H7 (cell line): ENCODE measurements around the gene HSPB9. TPM values are rescaled to one million over a fixed set of nuclear protein-coding genes. Genes with fewer than 3 reads are reported as not detected.

Source experiments
- DNase-seq: peaks from one replicate; pipeline ENCODE4 v3.0.0; 2012
- H3K27me3 ChIP-seq: 2 replicates; pipeline ENCODE4 v1.6.0; 2011; ENCODE audit warnings: mild to moderate bottlenecking, low read length; ENCODE audit not compliant: control insufficient read depth, insufficient read depth
- H3K36me3 ChIP-seq: replicated peaks from 2 replicates; pipeline ENCODE4 v1.5.1; 2011; ENCODE audit warnings: low read length; ENCODE audit not compliant: control insufficient read depth, insufficient read depth
- H3K4me3 ChIP-seq: 2 replicates; pipeline ENCODE4 v1.5.1; 2011; ENCODE audit warnings: low read depth, mild to moderate bottlenecking, control low read depth, low read length, moderate library complexity; ENCODE audit not compliant: insufficient read depth
- total RNA-seq: library from RNA; depleted of rRNA; stranded (reverse); fragments of >200 nt; shearing (Covaris generic); gene quantifications from 2 replicates; pipeline ENCODE4 v1.2.3, GENCODE V29; 2014

Gene HSPB9
- total RNA-seq, 1 experiment from 2014 or later = 0.10 TPM

- H3K27me3 ChIP-seq = no peaks in the 10 kb centered on the region
- H3K4me3 ChIP-seq = peak within 1 kb of the TSS; percentile 44
- DNase-seq = peak; percentile 98
- peaks cover 14% of the 10 kb centered on the region for H3K36me3 ChIP-seq
Observed at GRCh38 chr17:42120770-42121769, 1.5 kb upstream of the HSPB9 start, which contains the start of gene KAT2A. KAT2A (minus strand) TSS chr17:42121367; CDS start chr17:42121304, 63 bp downstream.

DNA sequence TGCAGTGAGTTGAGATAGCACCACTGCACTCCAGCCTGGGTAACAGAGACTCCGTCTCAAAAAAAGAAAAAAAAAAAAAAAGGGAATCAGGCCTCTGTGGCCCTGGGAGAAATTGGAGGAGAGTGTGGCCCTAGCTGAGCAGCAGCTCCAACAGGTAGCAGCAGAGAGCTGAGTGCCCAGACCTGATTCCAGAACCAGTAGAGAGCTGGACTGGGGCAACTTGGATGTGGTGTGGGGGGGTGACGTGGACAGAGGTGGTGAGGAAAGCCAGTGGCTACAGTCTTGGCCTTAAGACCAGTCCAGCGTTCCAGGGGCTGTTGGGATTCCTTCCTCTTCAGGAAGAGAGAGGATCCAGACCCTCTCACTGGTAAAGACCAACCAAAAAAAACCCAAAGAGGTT, 1.7 kb downstream of the HSPB9 start:
- Histone ChIP-seq H3K4me3 (no peak overlapping the region), H3K27me3 (no peaks in the 10 kb centered on the region), H3K36me3 (peaks cover 21% of the 10 kb centered on the region)
- DNase-seq = no peak

GRCh38 chr17:42125565-42125964, 3.0 kb downstream of the HSPB9 start:
- H3K36me3 ChIP-seq = peaks cover 26% of the 10 kb centered on the region

DNA sequence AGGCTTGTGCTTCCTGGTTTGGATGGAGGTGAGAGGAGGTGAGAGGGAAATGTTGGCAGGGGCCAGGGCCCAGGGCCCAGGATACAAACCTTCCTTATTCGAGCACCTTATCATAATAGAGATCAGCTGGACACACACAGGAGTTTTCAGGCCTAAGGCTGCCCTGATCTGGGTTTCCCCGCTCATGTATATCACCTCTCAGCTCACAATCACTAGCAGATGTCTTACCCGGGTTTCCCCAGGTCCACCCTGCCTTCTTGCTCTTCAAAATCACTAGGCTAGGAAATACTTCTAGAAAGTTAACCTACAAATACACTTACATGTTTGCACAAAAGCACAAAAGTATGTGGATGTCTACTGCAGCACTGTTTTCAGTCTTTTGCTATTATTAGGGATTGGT, 4.2 kb downstream of the HSPB9 start:
- Histone ChIP-seq H3K27me3 (no peaks in the 10 kb centered on the region), H3K4me3 (no peak overlapping the region), H3K36me3 (peaks cover 26% of the 10 kb centered on the region)
- no peak for DNase-seq

More at GRCh38 chr17:42125565-42125964, 3.0 kb downstream of the HSPB9 start:
- Histone ChIP-seq H3K27me3 (no peaks in the 10 kb centered on the region), H3K4me3 (no peak overlapping the region)
- no peak for DNase-seq

- no peak for DNase-seq
- Histone ChIP-seq H3K36me3 (peaks cover 26% of the 10 kb centered on the region), H3K4me3 (no peak overlapping the region), H3K27me3 (no peaks in the 10 kb centered on the region)
Observed at GRCh38 chr17:42127414-42127813, 4.8 kb downstream of the HSPB9 start.

DNA sequence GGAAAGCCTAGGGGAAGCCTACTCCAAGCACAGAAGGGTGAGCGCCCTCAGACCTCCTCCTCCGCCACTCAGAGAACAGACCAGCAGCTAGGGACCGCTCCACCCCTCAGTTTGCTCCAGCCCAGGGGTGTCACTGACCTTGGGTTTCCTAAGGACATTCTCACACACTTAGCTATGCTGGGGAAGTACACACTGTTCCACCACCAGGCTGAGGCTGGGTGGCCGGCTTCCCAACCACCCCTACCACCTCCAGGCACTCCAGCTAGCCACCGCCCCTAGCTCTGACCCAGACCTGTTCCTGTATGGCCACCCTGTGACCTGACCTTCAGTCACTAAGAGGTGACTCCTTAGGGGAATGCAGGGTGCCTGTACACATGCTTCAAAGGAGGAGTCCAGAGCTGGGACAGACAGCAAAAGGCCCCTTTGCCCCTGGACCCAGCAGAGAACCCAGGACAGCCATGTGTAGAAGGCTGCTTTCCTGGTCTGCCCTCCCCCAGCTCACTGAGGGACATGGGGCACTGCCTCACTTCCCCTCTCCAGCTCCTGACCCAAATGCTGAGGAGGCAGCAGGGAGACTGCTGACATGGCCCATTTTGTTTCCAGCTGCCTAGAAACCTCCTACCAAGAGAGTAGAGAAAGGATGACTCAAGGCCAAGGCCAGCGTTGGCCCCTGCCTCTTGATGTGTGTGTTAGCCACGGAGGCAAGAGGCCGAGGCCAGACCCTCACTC, 6.7 kb downstream of the HSPB9 start:
- Histone ChIP-seq H3K4me3 (no peak overlapping the region), H3K27me3 (no peaks in the 10 kb centered on the region), H3K36me3 (peaks cover 26% of the 10 kb centered on the region)
- DNase-seq = no peak

GRCh38 chr17:42130310-42130936, 7.8 kb downstream of the HSPB9 start:
- Histone ChIP-seq H3K36me3 (peaks cover 25% of the 10 kb centered on the region), H3K27me3 (no peaks in the 10 kb centered on the region)
- DNase-seq = no peak

GRCh38 chr17:42131232-42131631, 8.6 kb downstream of the HSPB9 start:
- H3K36me3 ChIP-seq = peaks cover 23% of the 10 kb centered on the region

More at GRCh38 chr17:42130310-42130936, 7.8 kb downstream of the HSPB9 start:
- no peak overlapping the region for H3K4me3 ChIP-seq

GRCh38 chr17:42131981-42132432, 9.4 kb downstream of the HSPB9 start:
- H3K4me3 ChIP-seq = no peak overlapping the region
- DNase-seq = no peak
- H3K27me3 ChIP-seq = no peaks in the 10 kb centered on the region
- H3K36me3 ChIP-seq = peaks cover 20% of the 10 kb centered on the region

More at GRCh38 chr17:42131232-42131631, 8.6 kb downstream of the HSPB9 start:
- Histone ChIP-seq H3K27me3 (no peaks in the 10 kb centered on the region), H3K4me3 (no peak overlapping the region)
- no peak for DNase-seq

DNA sequence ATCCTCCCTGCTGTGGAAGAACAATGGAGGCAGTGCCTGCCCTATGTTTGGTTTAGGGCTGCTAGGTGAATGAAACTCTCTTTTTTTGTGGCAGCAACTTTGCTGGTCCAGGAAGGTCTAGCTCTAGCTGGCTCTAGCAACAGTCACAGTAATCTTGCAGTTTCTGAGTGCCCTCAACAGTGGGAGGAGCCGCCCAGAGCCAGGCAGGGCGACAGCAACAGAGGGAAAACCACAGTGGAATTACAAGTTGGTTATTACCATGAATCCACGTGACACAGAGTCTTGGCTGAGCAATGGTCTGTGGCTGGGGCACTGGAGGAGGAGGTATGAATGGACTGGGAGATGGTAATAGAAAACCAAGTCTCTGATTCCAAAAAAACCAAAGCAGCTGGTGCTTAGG, 10.3 kb downstream of the HSPB9 start:
- no peaks in the 10 kb centered on the region for H3K27me3 ChIP-seq
- no peak for DNase-seq
- H3K4me3 ChIP-seq = no peak overlapping the region
- peaks cover 17% of the 10 kb centered on the region for H3K36me3 ChIP-seq

GRCh38 chr17:42133461-42134041, 10.9 kb downstream of the HSPB9 start:
- H3K27me3 ChIP-seq = no peaks in the 10 kb centered on the region
- DNase-seq = no peak
- H3K36me3 ChIP-seq = peaks cover 16% of the 10 kb centered on the region
- no peak overlapping the region for H3K4me3 ChIP-seq

GRCh38 chr17:42135151-42135550, 12.5 kb downstream of the HSPB9 start:
- DNase-seq = no peak
- H3K4me3 ChIP-seq = no peak overlapping the region
- peaks cover 2% of the 10 kb centered on the region for H3K36me3 ChIP-seq
- H3K27me3 ChIP-seq = no peaks in the 10 kb centered on the region

DNA sequence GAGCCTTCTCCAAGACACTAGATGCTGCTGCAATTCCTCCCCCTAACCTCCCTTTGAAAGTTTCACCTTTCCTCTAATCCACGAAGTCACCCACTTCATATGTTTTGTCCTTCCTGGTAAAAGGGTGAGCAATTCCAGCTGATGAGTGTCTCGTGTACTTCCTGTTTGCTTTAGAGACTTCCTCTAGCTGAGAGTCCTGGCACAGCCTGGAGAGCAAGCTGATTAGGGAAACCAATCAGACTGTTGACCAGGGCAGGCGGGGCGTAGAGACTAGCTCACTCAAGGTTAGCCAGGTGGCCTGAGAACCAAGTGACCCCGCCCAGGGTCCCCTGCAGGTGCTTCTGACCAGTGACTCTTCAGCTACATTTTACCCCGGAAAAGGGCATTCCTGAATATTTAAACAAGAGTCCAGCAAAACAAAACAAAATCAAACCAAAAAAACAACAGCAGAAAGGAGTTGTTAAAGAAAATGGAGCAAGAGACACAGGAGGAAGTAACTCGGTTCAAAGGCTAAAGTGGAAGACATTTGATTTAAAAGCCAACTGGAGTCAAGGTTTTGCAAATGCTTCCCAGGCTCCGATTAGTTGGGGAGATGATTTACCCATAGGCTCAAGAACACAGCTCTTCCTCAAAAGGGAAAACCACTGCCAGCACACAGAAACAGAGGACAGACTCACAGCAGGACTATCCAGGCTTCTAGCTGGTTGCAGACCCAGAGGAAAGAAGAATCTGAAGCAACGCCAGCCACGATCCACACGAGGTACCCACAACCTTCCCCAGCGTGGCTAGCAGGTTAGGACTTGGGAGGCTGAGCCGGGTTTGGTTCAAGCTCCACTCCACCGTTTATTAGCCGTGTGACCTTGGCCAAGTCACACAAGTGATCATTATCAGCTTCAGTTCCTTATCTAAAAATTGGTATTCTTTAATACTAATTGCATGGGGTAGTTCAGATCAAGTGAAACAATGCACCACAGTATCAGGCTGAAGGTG, 13.4 kb downstream of the HSPB9 start:
- no peak for DNase-seq
- peaks cover 2% of the 10 kb centered on the region for H3K36me3 ChIP-seq
- H3K27me3 ChIP-seq = no peaks in the 10 kb centered on the region
- no peak overlapping the region for H3K4me3 ChIP-seq
